GM18873 (cell line): ENCODE results near the gene EIF3F.
"Not testable (repeated sequence)": the region's sequence is repeated elsewhere in the genome, so short reads cannot be mapped to it uniquely, and the experiment has no call there.

ENCODE experiments used
- ATAC-seq: cut with Tn5 transposase; IDR thresholded peaks from one replicate; pipeline ENCODE4 v1.9.1; 2021; ENCODE audit warnings: mild to moderate bottlenecking, moderate library complexity, moderate number of reproducible peaks; ENCODE audit not compliant: unreplicated experiment, low FRiP score

Gene EIF3F

DNA sequence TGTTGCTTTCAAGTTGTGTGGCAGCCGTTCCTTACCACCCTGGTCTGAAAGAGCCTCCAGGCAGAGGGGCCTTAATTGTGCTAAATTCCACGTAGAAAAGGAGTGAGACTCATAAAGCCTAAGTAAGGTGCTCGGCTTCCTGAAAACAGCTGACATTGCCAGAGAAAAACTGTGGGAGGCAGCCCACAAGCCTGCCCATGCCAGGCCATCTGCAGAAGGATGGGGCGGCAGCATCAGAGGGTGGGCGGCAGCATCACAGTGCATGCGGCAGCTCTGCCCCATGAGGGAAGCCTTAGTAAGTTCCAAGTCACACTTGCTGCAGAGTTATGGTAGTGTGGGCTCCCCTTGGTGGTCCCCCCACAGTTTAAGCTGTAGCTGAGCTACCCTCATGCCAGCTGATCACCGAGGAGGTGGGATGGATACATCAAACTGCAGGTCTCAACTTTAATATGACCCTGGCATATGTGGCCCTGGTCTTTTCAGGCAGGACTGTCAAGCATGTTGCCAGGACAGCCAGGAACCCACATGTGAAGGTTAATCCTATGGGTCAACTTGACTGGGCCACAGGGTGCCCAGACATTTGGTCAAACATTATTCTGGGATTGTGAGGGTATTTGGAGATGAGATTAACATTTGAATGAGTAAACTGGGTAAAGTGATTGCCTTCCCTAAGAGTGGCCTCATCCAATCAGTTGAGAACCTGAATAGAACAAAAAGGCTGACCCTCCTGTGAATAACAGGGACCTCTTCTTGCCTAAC is 3.1 kb upstream of the EIF3F start:
- ATAC-seq: no peak

DNA sequence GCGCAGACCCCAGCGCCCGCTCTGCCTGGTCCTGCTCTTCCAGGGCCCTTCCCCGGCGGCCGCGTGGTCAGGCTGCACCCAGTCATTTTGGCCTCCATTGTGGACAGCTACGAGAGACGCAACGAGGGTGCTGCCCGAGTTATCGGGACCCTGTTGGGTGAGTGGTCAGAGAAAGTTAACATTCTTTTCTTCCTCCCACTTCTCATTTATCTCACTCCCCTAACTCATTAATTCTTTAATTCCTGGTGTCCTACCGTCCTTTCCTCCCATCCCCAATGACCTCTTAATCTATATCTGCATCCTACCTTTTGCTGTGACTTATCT is 385 bp downstream of the EIF3F start:
- not testable (repeated sequence) for ATAC-seq

DNA sequence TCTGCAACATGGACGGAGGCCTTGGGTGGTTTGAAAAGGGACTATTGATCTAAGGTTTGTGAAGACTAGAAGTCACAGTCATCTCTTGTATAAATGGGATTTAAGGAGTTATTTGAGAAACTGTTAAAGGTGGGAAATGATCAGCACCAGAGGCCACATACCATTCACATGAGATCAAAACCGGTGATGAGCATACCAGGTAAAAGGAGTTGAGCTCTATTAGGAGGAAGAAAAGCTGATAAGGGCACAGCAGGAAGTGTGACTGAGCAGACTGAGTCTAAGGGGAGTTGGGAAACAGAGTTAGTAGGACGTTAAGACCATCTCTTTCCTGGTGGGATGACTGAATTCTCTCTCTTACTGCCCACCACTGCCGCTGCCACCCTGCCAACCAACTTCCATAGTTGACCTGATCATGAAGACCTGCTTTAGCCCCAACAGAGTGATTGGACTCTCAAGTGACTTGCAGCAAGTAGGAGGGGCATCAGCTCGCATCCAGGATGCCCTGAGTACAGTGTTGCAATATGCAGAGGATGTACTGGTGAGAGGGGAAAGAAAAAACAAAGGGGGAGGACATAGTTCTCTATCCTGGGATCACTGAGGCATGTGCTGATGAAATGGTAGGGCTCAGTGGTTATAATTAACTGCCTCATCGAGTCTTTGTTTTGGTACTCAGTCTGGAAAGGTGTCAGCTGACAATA is 7.6 kb downstream of the EIF3F start:
- ATAC-seq: no peak

DNA sequence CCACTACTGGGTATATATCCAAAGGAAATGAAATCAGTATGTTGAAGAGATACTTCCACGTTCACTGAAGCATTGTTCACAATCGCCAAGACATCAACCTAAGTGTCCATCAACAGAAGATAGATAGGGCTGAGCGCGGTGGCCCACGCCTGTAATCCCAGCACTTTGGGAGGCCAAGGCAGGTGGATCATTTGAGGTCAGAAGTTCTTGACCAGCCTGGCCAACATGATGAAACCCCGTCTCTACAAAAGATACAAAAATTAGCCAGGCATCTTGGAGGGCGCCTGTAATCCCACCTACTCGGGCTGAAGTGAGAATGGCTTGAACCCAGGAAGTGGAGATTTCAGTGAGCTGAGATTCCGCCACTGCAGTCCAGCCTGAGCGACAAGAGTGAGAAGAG is 12.7 kb downstream of the EIF3F start:
- no peak for ATAC-seq

DNA sequence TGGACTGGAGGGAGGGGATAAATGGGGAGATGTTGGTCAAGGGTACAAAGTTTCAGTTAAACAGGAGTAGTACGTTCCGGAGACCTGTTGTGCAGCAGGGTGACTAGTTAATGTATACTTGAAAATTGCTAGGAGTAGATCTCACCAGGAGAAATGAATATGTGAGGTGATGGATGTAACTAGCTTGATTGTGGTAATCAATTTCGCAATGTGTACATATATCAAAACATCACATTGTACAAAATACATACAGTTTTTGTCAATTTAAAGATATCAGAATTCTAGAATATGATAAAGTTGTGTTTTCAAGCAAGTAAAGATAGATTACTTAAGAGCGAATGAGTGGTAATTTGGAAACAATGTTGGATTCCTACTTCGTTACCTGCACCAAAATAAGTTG is 13.3 kb downstream of the EIF3F start:
- ATAC-seq: no peak

DNA sequence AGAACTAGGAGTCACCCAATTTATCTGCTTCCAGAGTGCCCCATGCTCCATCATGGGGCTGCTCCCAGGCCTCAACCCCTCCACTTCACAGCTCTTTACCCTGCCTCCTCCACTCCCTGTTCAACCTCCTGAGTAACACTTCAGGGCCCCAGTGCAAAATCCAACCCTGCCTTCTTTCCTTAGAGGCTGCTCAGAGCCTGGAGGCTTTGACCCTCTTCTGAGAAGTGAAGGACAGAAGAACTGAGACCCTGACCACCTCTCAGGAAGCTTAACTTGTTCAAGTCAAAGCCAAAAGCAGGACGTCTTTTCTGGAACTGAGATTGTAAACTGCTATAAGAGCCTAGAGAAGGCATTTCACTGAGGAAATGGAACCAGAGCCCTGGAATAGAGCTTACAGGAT is 15.5 kb downstream of the EIF3F start:
- ATAC-seq: no peak

DNA sequence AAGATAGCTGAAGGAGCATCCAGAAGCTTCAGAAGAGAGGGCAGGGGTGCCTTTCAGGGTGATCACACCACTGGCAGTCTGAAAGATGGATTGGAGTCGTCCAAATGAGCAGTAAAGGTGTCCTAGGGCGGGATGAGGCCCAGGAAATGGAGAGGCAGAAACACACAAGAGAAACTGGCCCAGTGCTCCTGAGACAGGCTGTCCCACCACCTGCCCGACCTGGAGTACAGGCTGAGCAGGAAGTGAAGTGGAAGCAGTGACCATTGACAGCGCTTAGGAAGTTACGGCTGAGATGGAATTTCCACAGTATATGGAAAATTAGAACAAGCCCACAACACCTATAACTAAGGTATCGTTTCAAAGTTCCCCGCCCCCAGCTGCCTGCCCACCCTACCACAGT is 16.1 kb downstream of the EIF3F start:
- ATAC-seq: no peak

DNA sequence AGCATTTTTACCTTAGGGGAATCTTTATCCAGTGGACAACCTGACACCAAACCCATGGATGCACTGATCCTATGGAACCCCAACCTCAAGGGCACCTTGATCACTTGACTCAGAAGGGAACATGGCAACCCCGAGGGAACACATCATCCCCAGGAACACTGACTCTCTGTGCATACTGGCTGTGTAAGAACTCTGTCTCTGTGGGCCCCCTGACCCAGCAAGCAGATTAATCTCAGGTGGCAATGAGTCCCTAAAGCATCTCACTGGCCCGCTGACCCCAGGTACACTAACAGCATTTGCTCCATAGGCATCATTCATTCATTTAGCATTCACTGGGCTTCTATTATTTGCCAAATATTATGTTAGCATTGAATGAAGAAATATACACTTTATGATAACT is 16.9 kb downstream of the EIF3F start:
- ATAC-seq: no peak

DNA sequence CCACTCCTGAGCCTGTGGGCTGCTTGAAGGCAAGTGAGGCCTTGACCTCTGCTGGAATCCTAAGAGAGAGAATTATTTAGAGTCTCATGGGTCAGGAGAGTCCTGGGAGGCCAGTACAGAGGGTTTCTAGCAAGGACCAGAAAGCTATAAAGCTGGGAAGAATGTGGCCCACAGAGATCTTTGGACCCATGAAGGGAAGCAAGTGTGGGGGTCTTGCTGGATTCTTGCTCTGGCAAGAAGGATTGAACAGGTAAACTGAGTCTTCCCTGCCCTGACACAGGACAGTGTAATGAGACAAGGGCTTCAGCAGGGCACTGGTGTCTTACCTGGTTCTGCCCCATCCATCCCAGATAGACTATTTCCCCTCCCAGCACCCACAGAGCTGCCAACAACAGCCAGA is 18.4 kb downstream of the EIF3F start:
- ATAC-seq: no peak

DNA sequence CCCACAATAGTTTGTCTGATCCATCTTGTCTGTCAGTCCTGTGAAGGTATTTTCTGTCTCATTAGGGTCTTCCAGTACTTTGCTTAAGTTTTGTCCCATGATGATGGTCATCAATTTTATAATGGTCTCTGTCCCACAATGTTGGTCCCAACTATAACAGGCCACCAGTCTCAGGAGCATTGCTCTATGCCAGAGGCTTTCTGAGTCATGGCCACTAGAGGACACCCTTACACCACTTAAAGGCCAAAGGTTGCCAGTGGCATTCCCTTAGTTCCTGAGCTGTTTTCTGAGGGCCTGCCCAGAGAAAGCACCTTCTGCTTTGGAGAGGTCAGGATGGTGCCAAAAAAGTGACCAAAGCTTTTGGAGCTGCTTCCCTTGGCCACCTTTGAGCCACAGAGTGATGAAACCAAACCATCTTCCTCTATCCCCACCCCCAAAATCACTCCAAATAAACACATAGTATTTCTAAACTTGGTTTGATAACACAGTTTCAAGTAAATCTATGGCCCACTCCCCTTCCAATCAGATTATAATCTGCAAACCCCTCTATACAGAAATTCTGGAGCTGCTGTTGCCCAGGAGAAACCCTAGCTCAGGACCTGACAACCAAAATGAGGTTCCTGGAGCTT is 19.3 kb downstream of the EIF3F start:
- no peak for ATAC-seq

DNA sequence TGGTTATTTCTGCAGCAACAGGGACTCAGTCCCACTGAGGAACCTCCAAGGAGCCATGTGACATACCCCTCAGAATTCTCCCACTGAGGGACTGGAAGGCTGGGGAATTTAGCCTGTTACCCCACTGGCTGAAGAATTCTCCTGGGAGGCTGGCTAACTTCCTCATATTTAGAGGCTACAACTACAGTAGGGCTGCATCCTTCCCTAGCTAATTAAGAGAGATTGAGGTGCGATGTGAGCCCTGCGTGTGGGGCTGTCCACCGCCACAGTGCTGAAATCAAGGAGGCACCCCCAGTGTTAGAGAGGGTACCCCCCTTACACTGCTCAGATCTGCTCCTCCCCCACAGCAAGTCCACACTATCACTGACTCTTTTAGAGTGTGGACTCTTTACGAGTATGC is 21.1 kb downstream of the EIF3F start:
- ATAC-seq: no peak

DNA sequence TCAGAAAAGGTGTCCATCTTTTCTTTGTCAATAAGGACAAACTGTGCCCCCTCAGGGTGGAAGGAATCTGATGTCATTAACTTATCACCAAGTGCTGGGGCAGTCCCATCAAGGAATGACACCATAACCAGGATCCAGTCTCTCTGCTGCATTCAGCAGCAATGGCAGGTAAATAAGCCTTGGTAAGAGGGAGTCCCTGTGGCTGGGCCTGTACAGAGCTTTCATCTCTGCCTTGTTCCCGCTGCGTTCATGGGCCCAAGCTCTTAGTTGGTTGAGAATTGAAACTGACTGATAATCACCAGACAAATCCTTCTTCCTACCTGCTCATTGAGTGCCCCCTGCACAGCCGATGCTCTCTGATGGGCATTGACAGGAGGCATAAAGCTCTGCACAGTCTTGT is 22.7 kb downstream of the EIF3F start:
- ATAC-seq: no peak

DNA sequence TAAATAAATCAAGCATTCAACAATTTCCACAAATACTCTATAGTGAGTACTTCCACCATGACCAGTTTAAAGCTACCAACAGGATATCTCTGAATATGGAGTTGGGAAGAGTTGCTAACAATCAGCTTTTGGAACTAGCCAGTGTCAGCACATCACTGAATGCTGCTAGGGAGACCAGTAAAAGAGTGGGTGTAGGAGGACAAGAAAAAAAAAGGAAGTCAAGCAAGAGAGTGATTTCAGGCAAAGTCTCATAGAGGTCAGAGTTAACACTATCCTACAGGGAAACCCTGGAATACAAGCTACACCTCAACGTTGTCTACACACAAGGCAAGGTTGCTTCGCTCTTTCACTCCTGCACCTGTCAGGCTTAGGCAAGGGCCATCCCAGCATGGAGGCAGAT is 24.2 kb downstream of the EIF3F start:
- ATAC-seq: no peak

DNA sequence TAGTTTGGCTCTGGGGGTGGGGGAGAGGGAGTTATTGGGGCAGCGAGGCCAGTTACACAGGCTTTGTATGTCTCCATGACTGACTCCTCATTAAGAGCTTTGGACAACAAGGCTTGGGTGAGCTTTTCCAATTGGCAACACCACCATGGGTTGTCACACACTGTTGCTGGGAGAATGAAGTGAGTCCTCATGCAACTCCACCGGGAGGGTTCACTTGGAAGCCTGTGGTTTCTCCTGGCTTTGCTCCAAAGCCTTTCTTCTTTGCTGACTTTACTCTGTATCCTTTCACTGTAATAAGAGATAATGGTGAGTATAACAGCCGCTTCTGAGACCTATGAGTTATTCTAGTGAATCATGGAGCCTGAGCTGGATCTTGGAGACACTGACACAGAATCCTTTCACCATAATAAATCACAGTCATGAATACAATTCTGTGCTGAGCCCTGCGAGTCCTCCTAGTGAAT is 24.9 kb downstream of the EIF3F start:
- no peak for ATAC-seq

DNA sequence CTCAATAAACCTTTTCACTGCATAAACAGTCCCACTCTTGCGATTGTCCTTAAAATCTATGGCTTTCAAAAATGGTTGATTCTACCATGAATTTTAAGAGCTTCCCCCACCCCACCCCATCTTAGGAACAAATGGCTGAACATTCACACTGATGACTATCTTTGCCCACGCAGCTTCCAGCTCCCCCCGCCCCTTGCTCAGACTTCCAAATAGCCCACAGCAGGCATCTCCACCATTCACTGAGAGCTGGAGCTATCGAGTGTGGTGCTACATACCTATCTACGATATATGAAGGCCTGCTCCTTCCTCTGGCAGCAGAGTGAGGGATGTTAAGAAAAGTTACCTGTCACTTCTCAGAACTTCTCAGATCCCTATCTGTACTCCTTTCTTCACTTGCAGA is 26.7 kb downstream of the EIF3F start:
- ATAC-seq: no peak

DNA sequence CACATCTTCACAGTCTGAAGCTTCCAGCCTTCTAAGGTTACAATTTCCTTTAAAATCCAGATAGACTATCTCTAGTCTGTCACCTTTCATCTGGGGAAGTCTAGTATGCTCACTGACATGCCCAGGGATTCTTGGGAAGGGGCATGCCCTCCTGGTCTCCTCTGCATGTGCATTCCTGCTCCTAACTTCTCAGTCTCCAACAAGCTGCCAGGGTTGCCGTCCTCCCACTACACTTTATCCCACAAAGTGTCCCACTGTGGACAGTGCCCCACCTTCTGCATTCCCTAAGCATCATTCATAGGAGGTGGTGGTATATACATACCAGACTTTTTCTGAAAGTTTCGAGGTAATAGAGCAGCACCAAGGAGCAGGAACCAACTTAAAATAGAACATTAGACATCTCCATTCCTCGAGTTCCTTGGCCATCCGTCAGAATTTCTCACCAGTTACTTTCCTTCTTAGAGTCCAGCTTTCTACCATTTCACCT is 28.7 kb downstream of the EIF3F start:
- ATAC-seq: no peak

DNA sequence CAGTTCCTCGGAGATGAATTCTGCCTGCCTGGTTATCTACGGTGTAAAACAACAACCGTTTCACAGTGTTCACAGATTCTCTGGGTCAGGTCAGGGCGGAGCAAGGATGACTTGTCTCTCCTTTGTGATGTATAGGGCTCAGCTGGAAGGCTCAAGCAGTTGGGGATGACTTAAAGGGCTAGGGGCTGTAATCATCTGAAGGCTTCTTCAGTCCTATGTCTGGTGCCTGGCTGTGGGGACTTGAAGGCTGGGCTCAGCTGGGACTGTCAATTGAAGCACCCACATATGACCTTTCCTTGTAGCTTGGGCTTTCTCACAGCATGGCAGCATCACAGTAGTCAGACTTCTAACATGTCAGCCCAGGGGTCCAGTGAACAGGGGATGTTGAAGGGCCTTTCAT is 29.3 kb downstream of the EIF3F start:
- no peak for ATAC-seq

DNA sequence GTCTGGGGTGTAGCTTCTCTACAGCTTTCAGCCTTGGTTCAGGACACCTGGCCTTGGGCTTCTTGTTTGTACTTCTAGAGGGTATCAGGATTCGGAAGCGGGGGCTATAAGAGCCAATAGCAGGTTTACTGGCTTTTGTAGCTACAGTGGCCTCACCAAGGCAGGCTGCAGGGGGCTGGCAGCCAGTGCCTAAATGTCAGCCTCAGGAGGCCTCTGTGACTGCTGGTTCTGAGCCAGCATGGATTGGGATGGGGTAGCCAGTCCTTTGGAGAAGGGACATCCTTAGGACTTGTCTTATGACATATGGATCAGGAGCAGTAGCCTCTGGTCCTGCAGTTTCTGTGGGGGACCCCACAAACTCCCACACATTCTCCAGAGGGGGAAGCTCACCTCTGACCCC is 29.9 kb downstream of the EIF3F start:
- no peak for ATAC-seq

DNA sequence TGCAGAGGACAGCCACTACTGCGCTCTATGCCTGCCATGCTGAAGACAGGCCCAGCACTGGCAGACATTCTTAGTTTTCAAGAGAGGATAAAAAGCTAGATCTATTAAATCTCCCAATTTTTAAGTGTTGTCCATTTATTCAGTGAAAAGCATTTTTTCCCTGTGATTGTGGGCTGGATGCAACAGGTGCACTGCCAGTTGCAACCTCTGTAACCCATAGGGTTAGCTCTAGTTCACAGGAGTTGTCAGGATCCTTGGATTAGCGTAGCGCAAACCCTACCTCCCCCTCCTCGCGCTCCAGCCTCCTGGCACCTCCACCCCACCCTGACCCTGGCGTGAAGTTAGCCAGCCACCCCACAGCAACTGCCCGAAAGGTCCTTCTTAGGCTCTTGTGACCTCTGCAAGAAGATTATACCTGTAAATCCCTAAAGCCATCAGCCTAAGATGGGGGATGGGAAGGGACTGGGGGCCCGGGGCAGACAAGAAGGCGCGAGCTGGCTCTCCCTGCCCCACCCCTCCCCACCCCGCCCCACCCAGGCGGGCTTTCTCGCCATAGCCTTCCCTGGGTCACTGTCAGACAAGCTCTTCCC is 30.9 kb downstream of the EIF3F start:
- ATAC-seq: no peak

DNA sequence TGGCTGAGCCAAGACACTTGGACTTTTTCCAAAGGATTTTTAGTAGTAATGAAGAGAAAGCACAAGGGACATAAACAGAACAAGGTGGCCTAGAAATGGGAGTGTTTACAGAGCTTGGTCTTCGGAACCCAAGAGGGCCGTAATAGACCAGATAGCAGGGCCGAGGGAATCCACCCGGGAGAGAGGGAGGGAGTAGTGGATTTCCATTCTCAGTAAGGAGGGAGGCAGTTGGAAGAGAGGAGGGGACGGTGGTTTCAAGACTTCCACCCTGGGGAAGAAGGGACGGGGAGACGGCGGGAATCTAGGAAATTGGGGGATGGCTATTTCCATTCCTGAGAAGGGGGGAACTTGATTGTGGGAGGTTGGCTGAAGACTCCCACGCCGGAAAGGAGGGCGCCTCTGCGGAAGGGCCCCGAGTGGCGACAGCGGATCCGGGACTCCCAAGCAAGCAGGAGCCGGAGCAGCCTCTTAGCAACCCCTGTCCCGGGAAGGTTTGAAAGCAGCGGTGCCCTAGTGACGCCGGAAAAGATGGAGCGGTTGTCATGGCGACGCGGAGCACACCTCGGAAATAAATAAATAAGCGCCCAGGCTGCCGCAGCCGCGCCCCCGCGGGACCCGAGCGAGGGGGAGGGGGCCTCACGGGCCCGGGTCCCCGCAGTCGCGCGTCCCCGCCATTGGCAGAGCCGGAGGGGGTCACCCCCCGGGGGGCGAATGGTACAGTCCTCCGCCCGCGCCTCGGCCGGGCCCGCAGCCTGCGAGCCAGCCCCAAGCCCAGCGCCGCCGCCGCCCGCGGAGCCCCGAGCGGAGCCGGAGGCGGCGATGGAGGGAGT is 31.6 kb downstream of the EIF3F start:
- no peak for ATAC-seq
